H4 (cell line): ENCODE measurements around the gene FOXC1. TPM values are rescaled to one million over a fixed set of nuclear protein-coding genes. Genes with fewer than 3 reads are reported as not detected.
A peak's percentile ranks its signal among the peaks of the same experiment; 100 is the strongest.

Experiments used
- DNase-seq: peaks from one replicate; pipeline ENCODE4 v3.0.0-alpha.2; 2015; ENCODE audit warnings: low spot score
- total RNA-seq: library from RNA; depleted of rRNA; stranded (reverse); fragments of >200 nt; shearing (Covaris generic); gene quantifications from 2 replicates; pipeline ENCODE4 v1.2.3, GENCODE V29; 2014; rRNA removed

Gene FOXC1
- total RNA-seq, result 4.8 and 4.9 TPM in 2 replicates

DNA sequence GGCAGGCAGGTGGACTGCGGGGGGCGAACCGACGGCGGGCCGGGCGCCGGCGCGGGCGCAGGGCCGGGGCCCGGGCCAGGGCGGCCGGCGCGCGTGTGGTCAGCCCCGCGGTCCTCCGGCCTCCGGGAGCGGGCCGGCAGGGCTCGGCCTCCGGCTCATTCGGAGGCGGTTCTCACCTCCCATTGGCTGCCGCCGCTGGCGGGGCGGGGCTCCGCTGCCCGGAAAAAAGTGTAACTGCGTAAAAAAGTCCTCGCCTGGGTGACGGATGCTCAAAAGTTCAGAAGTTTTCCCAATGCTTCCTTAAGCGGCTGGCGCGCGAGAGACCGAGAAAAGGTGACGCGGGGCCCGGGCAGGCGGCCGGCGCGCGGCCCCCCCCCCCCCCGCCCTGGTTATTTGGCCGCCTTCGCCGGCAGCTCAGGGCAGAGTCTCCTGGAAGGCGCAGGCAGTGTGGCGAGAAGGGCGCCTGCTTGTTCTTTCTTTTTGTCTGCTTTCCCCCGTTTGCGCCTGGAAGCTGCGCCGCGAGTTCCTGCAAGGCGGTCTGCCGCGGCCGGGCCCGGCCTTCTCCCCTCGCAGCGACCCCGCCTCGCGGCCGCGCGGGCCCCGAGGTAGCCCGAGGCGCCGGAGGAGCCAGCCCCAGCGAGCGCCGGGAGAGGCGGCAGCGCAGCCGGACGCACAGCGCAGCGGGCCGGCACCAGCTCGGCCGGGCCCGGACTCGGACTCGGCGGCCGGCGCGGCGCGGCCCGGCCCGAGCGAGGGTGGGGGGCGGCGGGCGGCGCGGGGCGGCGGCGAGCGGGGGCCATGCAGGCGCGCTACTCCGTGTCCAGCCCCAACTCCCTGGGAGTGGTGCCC lies at the start of gene FOXC1:
Gene FOXC1, plus strand, starts transcription at position 268 of the 849 bp plus-strand sequence. Its CDS starts 531 bp downstream, at position 799.
- peak; percentile 85 for DNase-seq

DNA sequence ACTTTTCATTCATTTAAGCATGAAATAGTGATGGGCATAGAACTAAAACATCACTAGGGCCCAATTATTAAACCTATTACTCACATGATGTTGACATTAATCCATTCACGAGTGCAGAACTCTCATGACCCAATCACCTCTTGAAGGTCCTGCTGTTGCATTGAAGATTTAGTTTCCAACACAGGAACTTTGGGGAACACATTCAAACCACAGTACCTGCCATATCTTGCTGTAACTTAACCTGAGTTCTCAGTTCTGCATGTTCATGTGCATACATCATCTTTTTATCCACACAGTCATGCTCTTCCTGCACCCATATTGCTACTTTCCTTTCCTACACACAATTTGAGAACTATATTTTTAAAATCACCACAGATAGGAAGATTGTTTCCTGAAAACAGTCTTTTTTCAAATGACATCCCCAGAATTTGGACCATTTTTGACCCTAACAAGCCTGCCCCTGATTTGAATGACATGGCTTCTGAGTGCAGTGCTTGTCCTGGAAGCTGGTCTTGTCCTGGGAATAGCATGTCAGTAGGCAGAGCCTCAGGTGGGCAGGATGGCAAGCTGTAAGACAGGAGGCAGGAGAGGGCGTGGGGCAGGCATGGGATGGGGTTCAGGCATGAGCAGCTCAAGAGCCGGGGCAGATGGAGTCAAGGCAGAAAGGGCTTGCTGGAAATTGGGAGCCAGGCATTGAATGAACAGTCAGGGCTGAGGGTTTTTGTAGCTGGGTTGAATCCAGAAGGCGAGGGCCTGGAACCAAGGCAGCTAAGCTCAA lies 49.2 kb upstream of the FOXC1 start:
- no peak for DNase-seq

DNA sequence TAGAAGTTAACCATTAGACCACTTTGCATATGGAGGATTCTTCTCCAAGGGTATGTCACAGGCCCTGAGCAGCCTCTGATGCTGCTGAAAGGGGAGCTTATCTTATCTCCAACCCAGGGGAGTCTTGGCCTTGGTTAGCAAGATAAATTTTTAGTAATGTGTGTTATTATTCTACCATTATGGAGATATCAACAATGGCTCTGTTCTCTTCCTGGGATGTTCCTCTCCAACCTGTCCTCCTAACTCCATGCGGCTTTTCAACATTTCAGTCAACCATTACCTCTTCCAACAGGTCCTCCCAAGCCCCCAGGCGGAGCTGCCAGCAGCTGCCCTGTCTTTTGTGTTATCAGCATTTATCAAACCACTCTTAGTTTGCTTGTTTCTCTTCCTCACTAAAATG lies 48.4 kb upstream of the FOXC1 start:
- no peak for DNase-seq

DNA sequence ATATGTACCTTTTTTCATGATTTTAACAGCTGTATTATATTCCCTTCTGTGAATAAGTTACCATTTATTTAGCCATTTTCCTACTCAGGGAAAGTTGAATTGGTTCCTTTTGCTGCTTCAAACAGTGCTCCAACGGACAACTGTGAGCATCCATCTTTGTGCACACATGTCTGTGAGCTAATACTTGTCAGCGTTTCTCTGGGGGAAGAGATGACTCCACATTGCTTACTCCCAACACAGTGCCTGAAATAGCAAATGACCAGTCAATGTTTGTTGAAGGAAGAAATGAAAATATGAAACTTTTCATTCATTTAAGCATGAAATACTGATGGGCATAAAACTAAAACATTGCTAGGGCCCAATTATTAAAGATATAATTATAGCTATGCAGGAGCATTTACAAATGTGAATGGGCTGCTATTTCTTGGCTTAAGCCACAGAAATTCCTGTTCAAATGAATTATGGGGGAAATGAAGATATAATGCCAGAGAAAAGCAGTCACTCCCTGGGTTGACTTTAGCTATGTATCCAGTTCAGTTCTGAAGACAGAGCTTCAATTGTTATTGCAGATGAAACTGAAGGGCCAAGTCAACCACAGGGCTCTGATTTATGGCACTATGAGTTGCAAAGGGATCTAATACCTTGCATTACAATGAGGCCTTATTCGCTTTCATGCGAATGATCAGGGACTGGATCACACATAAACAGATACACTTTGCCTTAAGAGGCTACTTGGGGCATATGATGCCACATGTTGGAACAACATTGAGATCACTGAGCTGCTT lies 47.4 kb upstream of the FOXC1 start:
- no peak for DNase-seq

DNA sequence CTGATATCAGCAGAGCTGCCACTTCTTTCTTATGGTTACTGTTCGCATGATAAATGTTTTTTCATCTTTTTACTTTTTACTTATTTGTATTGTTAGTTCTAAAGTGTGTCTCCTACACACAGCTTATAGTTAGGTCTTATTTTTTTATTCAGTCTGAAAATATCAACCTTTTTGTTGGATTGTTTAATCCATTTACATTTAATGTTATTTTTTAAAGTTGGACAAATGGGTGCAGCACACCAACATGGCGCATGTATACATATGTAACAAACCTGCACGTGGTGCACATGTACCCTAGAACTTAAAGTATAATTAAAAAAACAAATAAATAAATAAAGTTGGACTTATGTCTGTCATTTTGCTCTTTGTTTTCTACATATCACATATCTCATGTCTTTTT lies 40.3 kb upstream of the FOXC1 start:
- DNase-seq, result no peak

DNA sequence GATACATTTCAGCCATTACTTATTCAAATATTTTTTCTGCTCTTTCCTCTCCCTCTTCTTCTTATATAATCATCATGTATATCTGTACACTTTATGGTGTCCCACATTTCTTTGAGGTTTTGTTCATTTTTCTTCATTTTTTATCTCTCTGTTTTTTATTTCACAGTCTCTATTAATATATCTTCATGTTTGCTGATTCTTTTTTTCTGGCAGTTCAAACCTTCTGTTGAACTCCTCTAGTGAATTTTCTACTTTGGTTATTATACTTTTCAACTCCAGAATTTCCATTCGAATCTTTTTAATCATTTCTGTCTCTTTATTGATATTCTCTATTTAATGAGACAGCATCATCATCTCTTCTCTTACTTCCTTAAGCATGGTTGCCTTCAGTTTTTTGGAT lies 38.9 kb upstream of the FOXC1 start:
- no peak for DNase-seq

DNA sequence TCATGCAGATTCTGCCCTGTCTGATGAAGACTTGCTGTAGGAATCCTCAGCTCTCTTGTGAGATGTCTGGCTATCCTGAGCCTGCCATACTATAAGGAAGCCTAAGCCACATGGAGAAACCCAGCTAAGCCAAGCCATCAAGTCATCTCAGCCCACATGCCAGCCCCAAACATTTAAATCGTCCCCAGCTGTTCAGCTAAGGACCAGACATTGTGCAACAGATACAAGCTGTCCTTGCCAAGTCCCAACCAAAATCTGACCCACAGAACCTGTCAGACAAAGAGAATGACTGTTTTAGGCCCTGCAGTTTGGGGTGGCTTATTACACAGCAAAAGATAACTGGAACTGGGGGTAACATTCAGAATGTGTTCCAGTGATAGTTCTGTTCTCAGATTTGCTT lies 36.8 kb upstream of the FOXC1 start:
- no peak for DNase-seq

DNA sequence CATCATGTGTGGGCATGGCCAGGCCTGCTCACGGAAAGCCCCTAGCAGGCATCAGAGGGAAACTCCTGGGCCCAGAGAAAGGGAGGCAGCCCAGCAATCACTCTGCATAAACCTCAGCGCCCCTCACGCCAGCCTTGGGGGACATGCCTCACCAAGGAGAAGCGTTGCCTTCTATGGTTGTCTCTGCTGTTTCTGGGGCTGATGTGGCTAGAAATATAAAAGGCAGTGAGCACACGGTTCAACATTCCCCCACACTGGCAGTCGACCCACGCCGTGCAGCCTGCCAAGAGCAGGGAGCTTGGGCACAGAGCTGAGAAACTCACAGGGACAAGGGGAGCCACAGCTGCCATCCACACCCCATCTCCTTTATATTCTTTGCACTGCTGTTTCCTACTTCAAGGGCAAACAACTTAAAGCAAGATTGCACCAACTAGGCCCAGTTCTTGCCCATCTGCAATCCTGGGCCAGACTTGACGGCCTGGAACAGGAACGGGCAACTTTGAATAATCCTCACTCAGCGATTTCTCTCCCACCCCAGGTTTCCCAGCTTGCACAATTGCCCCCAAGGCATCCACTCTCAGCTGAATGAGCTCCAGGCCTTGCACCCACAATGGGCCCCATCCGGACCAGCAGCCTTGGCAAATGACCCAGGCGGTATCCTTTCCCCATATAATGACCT lies 35.5 kb upstream of the FOXC1 start:
- no peak for DNase-seq

DNA sequence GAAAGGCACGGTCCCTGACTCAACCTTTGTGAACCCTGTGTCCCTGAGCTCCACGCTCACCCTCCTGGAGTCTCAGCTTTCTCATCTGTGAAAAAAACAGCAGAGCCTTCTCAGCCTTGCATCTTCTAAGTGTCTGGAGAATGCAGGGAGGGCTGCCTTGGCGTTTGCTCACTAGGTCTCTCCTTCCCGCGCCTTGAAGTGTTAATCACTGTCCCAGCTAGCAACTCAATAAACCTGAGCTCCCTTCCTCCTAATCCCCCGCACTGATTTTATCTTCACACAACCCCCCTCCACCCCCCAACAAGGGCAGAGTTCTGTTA lies 34.9 kb upstream of the FOXC1 start:
- DNase-seq, result no peak

DNA sequence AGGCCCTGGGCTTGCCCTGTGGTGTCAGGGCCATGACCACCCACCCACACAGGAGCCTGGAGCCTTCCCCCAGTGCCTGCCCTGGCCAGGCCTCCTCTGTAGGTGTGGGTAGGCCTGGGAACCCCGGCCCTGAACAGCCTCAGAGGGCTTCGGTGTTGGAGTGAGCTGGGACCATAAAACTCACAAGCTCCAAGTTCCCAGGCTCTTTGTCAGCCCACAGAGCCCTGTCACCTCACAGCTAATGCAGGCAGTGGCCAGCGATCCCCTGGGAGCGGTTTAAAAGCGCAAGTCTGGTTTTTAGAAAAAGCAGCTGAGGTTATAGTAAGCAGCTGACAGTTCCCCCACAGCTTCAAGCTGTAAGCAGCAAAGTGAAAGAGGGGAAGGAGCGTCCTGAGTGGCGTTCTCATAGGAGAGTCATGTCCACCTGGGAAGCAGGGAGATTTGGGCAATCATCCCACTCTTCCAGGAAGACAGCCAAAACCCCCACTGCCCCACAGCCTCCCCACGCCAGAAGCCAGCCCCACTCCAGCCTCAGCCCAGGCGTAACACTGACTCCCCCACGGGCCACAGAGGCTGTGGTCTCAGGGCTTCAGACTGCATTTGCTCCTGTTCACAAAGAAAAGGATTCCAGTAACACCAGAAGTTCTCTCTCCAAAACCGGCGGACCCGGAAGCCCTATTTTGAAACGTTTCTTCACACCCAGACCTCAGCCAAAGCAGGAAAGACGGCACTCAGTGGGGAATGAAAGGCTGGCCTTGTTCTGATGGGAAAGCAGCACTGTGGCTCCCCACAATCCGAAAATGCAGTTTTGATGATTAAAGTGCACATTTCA lies 34.3 kb upstream of the FOXC1 start:
- no peak for DNase-seq

DNA sequence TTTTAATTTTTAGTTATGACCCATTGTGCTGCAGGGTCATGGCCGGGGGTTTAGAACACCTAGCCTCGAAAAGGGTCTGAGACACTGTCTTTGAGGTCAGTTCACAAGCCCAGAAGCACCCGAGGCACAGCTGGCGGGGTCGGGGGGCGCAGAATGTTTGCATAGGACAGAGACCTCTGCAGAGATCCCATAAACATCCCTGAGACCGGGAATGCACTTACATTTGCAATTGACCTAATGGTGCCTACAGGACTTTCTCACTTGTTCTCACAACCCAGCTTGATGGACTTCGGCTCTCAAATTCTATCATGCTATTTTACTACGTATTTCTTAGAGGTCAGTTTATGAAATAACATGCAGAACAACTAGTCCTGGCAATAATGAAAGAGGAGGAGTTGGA lies 33.5 kb upstream of the FOXC1 start:
- DNase-seq, result no peak

DNA sequence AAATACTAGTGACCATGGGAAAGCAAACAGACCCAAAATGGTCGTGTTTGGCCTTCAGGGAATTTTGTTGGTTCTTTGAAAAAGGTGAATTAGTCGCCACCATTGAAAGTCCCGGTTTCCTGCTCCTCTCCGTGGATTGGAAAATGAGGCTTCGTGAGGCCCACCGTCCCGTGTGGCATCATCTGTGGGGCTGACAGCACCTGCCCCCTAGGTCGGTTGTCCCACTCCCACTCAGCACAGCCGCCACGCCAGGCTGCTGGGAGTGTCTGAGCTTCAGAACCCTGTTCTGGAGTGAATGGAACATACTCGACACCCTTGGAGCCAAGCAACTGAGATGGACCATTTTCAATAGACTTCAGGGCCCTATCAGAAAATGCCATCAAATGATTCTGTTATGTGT lies 33.0 kb upstream of the FOXC1 start:
- DNase-seq, result no peak

DNA sequence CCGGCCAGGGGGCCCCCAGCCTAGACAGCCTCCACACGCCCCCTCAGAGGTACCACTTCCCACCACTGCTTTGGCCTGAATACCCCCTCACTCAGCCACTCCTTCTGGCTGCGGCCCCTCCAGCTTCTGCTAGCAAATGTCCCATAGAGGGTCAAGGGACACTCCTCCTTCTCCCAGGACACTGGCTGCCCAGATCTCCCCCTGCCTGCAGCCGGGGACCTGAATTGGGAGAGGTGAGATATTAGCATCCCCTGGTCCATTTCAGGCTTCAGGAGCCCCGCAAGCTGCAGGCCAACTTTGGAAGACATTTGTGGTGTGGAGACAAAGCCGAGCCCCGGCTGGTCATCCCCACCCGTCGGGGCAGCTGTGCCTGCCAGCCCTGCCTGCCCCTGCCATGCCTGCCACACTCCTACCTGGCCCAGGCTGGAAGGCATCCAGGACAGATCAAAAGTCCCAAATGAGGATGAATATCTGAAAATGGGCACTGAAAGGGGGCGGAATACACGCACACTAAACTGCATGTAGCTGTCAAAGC lies 32.5 kb upstream of the FOXC1 start:
- DNase-seq, result no peak

DNA sequence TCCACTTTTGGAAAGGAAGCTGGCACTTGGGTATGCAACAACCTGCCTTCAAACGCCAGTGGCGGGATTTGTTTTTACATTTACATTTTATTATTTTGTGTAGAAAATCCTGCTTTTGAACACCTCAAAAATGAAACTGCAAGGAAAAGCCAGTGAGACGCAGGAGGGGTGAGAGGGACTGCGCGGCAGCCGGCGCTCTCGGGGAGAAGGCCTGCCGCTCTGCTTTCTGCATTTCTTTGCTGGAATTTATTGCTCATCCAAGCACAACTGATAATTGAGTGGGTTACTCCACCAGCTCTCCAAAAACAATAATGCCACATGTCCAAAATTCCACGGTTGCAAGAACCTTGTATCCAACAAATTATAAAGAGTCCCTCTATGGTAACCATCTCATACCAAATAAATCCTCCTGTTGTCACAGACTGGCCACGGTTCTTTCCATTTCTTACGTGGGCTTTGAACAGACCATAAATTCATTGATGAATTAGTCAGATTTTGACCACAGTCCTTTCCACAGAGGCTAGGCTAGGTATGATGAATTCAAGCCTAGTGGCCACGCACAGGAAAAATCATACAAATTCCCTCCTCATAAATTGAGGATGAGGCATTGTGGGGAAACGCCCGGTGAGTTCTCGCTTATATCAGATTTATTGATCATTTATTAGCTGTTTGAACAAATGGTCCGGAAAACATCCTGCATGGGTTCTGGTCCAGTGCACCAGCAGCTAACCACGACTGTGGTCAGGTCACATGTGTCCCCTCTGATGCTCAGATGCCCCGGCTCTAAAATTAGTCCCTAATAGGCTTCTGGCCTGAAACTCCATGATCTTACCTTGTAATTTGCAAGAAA lies 31.6 kb upstream of the FOXC1 start:
- DNase-seq, result no peak

DNA sequence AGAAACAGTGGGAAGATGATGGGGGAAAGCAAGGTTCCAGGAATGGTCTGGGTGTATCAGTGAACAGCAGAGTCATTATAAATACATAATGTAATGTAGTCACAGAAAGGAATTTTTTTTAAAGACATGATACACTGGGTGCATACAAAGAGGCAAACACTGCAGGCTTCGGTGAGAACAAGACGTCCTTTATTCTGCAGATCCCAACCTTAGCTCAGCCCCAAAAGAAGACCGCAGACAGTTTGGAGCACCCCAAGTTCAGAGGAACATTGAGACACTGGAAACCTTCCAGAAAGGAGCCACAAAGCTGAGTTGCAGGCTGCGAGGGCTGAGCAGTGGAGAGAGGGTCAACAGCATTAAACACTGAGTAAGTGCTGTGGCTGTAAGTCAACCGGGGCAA lies 30.6 kb upstream of the FOXC1 start:
- no peak for DNase-seq

DNA sequence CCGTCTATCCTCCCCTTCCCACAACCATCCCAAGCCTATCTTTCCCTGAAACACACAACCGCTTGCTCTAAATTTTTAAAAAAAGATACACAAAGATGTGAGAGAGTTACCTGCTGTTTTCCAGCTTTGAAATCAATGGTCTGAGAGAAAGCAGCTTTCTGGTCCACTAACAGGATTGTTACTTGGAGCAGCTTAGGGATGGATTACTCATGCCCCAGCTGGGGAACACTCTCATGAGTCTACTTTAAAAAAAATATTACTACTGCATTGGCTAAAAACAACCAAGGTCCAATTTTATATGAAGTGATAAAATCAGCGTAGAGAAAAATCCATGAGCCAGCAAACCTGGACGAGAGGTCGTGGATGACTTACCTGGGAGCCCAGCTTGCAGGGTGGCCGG lies 29.6 kb upstream of the FOXC1 start:
- no peak for DNase-seq

DNA sequence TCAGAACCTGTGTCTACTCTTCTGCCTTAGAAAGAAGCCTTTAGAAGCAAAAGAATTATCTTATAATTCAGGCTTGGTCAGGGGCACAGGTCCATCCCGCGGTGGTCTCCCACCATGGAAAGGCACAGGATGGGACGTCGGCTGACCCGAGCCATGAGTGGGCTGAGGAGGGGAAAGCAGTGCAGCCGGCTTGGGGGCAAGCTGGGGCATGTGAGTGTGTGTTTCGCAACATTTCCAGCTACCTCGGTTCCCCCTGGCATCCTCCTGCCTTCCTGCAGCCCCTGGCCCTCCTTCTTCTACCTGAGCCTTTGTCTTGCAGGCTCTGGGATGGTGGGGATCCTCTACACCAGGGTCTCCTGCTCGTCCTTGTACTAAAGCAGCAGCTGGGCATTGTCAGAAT lies 29.1 kb upstream of the FOXC1 start:
- DNase-seq, result no peak

DNA sequence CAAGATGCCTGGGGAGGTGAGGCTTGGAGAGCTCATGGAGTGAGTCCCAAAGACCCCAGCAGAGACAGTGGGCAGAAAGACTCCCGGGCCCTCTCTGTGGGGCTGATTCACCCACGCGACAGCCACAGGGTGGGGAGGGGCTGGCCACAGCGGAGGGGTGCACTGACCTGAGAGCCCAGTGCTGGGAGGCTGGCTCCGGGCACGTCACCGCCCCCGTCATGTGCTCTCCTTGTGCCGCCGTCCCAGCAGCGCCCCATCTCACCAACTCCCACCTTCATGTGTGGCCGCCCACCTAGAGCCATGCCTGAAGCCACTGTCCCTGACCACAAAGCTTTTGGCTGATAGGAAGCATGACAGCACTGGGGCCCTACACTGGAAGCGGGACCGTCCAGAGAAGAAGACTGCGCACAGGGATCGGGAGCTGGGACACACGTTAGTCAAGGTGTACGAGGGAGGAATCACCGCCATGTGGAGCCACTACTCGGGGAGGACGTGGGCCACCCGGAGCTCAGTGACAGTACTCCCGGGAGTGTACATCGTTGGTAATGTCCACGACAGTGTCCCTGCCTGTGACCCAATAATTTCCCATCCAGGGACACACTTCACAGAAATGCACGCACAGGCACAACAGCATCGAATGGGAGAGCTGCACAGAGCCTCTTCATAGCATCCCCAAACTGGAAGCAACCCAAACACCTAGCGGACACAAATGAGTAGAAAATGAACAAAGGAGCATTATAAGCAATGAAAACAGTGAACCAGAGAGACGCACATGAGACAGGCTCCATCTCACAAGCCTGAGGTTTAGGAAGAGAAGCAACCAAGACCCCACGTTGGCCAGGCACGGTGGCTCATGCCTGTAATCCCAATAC lies 28.4 kb upstream of the FOXC1 start:
- DNase-seq, result no peak

DNA sequence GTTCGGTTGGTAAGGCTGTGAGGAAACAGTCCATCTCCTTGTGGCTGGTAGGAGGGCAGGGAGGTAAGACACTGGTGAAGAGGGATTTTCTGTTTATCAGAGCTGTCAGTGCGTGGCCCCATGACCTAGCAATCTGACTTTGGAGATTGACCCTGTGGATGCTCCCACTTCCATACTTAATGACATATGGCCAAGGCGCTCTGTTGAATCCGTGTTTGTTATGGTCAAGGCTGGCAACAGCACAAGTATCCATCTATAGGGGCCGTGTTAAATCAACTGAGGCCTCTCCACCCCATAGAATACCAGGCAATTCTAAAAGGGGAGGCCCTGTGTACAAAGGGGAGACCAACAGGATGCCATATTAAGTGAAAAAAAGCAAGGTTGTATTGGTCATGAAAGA lies 25.6 kb upstream of the FOXC1 start:
- DNase-seq, result no peak
